Measurements from ENCODE around the gene ANKRD34A. TPM values are rescaled to one million over a fixed set of nuclear protein-coding genes. Genes with fewer than 3 reads are reported as not detected.

ANKRD34A gene
- total and polyA plus RNA-seq, 4 donors = 0.06 to 0.17 (median 0.13) TPM; not detected in 1

DNA sequence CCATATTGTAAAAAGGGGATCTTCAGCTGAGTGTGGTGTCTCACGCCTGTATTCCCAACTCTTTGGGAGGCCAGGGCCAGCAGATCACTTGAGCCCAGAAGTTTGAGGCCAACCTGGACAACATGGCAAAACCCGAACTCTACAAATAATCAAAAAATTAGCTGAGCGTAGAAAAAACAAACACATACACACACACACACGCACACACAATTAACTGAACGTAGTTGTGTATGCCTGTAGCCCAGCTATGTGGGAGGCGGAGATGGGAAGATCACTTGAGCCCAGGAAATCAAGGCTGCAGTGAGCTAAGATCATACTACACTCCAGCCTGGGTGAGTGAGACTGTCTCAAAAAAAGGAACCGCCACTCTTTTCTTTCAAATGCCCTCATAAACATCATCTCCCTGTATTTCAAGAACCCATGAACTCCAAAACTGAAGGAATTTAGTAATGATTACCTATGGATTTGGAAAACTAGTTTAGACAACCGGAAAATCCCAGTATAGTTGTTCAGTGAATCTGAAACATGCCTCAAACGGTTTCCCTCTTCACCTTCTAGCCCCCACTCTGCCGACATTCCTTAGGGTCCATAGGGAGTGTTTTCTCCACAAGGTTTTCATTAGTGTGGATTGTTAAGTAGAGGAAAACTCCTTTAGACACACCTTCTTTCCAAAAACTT lies 27.5 kb upstream of the ANKRD34A start:
- no peak for DNase-seq (ENCODE audit: low spot score)
- TF ChIP-seq MAX (IDR thresholded peaks at IDR 0.05) = no peak
- TF ChIP-seq NR2F2 (IDR thresholded peaks at IDR 0.05) = no peak
- TF ChIP-seq TAF1 (conservative IDR thresholded peaks at IDR 0.05) = no peak
- TF ChIP-seq, protein P1, sequence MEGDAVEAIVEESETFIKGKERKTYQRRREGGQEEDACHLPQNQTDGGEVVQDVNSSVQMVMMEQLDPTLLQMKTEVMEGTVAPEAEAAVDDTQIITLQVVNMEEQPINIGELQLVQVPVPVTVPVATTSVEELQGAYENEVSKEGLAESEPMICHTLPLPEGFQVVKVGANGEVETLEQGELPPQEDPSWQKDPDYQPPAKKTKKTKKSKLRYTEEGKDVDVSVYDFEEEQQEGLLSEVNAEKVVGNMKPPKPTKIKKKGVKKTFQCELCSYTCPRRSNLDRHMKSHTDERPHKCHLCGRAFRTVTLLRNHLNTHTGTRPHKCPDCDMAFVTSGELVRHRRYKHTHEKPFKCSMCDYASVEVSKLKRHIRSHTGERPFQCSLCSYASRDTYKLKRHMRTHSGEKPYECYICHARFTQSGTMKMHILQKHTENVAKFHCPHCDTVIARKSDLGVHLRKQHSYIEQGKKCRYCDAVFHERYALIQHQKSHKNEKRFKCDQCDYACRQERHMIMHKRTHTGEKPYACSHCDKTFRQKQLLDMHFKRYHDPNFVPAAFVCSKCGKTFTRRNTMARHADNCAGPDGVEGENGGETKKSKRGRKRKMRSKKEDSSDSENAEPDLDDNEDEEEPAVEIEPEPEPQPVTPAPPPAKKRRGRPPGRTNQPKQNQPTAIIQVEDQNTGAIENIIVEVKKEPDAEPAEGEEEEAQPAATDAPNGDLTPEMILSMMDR (IDR thresholded peaks at IDR 0.05; ENCODE audit: low read depth, low read length, missing input control) = no peak
- TF ChIP-seq RXRA (IDR thresholded peaks at IDR 0.05) = no peak
- H3K4me1 ChIP-seq (ENCODE audit: control insufficient read depth in 4 of 4, insufficient read depth in 4 of 4, low read length in 3 of 4) = peaks cover 7 to 39% (median 24%) of the 10 kb centered on the region in 4 donors
- peak overlapping the region in 1 of 2 donors; percentile 24 for H3K9ac ChIP-seq (ENCODE audit: low read depth in 1 of 2, low read length in 2 of 2)
- H3K27me3 ChIP-seq (ENCODE audit: control insufficient read depth in 4 of 4, insufficient read depth in 4 of 4, low read length in 3 of 4) = no peaks in the 10 kb centered on the region
- H3K27ac ChIP-seq (ENCODE audit: low read depth in 1 of 2, low read length in 2 of 2) = peak overlapping the region in 1 of 2 donors; percentile 52
- 78% methylated on average over 10 of the region's 10 CpGs for WGBS
- H3K9me3 ChIP-seq (ENCODE audit: control insufficient read depth in 4 of 4, low read length in 3 of 4) = no peaks in the 10 kb centered on the region
- no peak overlapping the region for H3K4me3 ChIP-seq (ENCODE audit: low read depth in 1 of 3, low read length in 3 of 3)
- peaks cover 6 to 29% (median 20%) of the 10 kb centered on the region in 4 donors for H3K36me3 ChIP-seq (ENCODE audit: control insufficient read depth in 4 of 4, insufficient read depth in 3 of 4, low read depth in 1 of 4, low read length in 3 of 4)

GRCh38 chr1:145990249-145990855 lies 26.0 kb upstream of the ANKRD34A start:
- no peak overlapping the region for H3K4me3 ChIP-seq (ENCODE audit: low read depth in 1 of 3, low read length in 3 of 3)
- peaks cover 10 to 48% (median 35%) of the 10 kb centered on the region in 4 donors for H3K4me1 ChIP-seq (ENCODE audit: control insufficient read depth in 4 of 4, insufficient read depth in 4 of 4, low read length in 3 of 4)
- H3K27me3 ChIP-seq (ENCODE audit: control insufficient read depth in 4 of 4, insufficient read depth in 4 of 4, low read length in 3 of 4) = no peaks in the 10 kb centered on the region
- no peak overlapping the region for H3K9ac ChIP-seq (ENCODE audit: low read depth in 1 of 2, low read length in 2 of 2)
- no peaks in the 10 kb centered on the region for H3K9me3 ChIP-seq (ENCODE audit: control insufficient read depth in 4 of 4, low read length in 3 of 4)
- 79% methylated on average over 7 of the region's 7 CpGs for WGBS
- peaks cover 6 to 29% (median 20%) of the 10 kb centered on the region in 4 donors for H3K36me3 ChIP-seq (ENCODE audit: control insufficient read depth in 4 of 4, insufficient read depth in 3 of 4, low read depth in 1 of 4, low read length in 3 of 4)
- DNase-seq (ENCODE audit: low spot score) = no peak
- peak overlapping the region; percentile 22 to 52 for H3K27ac ChIP-seq (ENCODE audit: low read depth in 1 of 2, low read length in 2 of 2)
- no peak for TF ChIP-seq REST (IDR thresholded peaks at IDR 0.05)
- no peak for TF ChIP-seq GABPA (IDR thresholded peaks at IDR 0.05 in 1 of 2, conservative IDR thresholded peaks at IDR 0.05 in 1 of 2)
- no peak for TF ChIP-seq YY1 (IDR thresholded peaks at IDR 0.05)
- no peak for TF ChIP-seq FOXA2 (IDR thresholded peaks at IDR 0.05)
- TF ChIP-seq NR2F2 (IDR thresholded peaks at IDR 0.05) = peak; percentile 46
- TF ChIP-seq MAX (IDR thresholded peaks at IDR 0.05) = no peak
- TF ChIP-seq RAD21 (IDR thresholded peaks at IDR 0.05) = no peak
- TF ChIP-seq HNF4G (IDR thresholded peaks at IDR 0.05) = no peak
- TF ChIP-seq, protein P2, sequence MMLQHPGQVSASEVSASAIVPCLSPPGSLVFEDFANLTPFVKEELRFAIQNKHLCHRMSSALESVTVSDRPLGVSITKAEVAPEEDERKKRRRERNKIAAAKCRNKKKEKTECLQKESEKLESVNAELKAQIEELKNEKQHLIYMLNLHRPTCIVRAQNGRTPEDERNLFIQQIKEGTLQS (IDR thresholded peaks at IDR 0.05) = no peak
- TF ChIP-seq TAF1 (conservative IDR thresholded peaks at IDR 0.05) = no peak
- TF ChIP-seq HNF4A (conservative IDR thresholded peaks at IDR 0.05) = no peak
- TF ChIP-seq, protein P1 (IDR thresholded peaks at IDR 0.05; ENCODE audit: low read depth, low read length, missing input control) = no peak
- peak; percentile 72 for TF ChIP-seq SP1 (IDR thresholded peaks at IDR 0.05)
- TF ChIP-seq RXRA (IDR thresholded peaks at IDR 0.05) = peak; percentile 40 to 72
- no peak for TF ChIP-seq ZBTB33 (IDR thresholded peaks at IDR 0.05)
- no peak for TF ChIP-seq FOXA1 (IDR thresholded peaks at IDR 0.05)
- peak in 1 of 2 donors; percentile 11 for TF ChIP-seq EGR1 (IDR thresholded peaks at IDR 0.05; ENCODE audit: low read depth in 2 of 2)
- TF ChIP-seq JUND (IDR thresholded peaks at IDR 0.05) = no peak

Data from liver (tissue), 9 donors.